NCI-H82 treated with DMSO at 0.1 percent for 48 hours (cell line): ENCODE measurements around the gene ATPAF2.
"Not testable (repeated sequence)": the region's sequence is repeated elsewhere in the genome, so short reads cannot be mapped to it uniquely, and the experiment has no call there.

Source experiments
- DNase-seq: peaks from one replicate; lab custom pipeline; 2025; ENCODE audit not compliant: unreplicated experiment; lab: John Stamatoyannopoulos, UW

Gene ATPAF2

GRCh38 chr17:18014006-18014405 lies 25.0 kb downstream of the ATPAF2 start:
- DNase-seq, result no peak

GRCh38 chr17:18011286-18011685 lies 27.7 kb downstream of the ATPAF2 start:
- no peak for DNase-seq

GRCh38 chr17:18009609-18010420 lies 29.2 kb downstream of the ATPAF2 start:
- DNase-seq, result no peak

GRCh38 chr17:18008496-18009268 lies 30.3 kb downstream of the ATPAF2 start:
- no peak for DNase-seq

- no peak for DNase-seq
Measured at GRCh38 chr17:18006495-18007239, 32.3 kb downstream of the ATPAF2 start.

GRCh38 chr17:18005496-18005895 lies 33.5 kb downstream of the ATPAF2 start:
- DNase-seq, result no peak

- DNase-seq, result no peak
Measured at GRCh38 chr17:18004884-18005305, 34.1 kb downstream of the ATPAF2 start.

- DNase-seq, result no peak
Measured at GRCh38 chr17:18004345-18004744, 34.6 kb downstream of the ATPAF2 start.

- no peak for DNase-seq
Measured at GRCh38 chr17:18002171-18002570, 36.8 kb downstream of the ATPAF2 start.

- DNase-seq, result no peak
Measured at GRCh38 chr17:18000030-18000408, 38.9 kb downstream of the ATPAF2 start.

GRCh38 chr17:17999364-18000029 lies 39.5 kb downstream of the ATPAF2 start:
- DNase-seq, result no peak

GRCh38 chr17:17998934-17999333 lies 40.0 kb downstream of the ATPAF2 start:
- no peak for DNase-seq

- DNase-seq, result not testable (repeated sequence)
Measured at GRCh38 chr17:17995887-17996286, 43.1 kb downstream of the ATPAF2 start.

- no peak for DNase-seq
Measured at GRCh38 chr17:17994271-17995069, 44.5 kb downstream of the ATPAF2 start.

GRCh38 chr17:17993852-17994251 lies 45.1 kb downstream of the ATPAF2 start:
- DNase-seq, result no peak

GRCh38 chr17:17993366-17993765 lies 45.6 kb downstream of the ATPAF2 start:
- no peak for DNase-seq

GRCh38 chr17:17990282-17990681 lies 48.7 kb downstream of the ATPAF2 start:
- DNase-seq, result no peak

GRCh38 chr17:17989618-17990017 lies 49.4 kb downstream of the ATPAF2 start:
- no peak for DNase-seq

GRCh38 chr17:17989081-17989480 lies 49.9 kb downstream of the ATPAF2 start:
- no peak for DNase-seq

- DNase-seq, result no peak
Measured at GRCh38 chr17:17988427-17988945, 50.5 kb downstream of the ATPAF2 start.
